HepG2 (cell line): ENCODE data around the gene FLOT2. TPM values are rescaled to one million over a fixed set of nuclear protein-coding genes. Genes with fewer than 3 reads are reported as not detected.

Source experiments
- HNF1B ChIP-seq: sonication (generic); formaldehyde crosslinking; IDR thresholded peaks from 2 replicates; pipeline ENCODE4 v1.5.1; 2020; ENCODE audit warnings: mild to moderate bottlenecking, moderate library complexity, missing genetic modification reagents
- REPIN1 ChIP-seq: sonication (generic); formaldehyde crosslinking; IDR thresholded peaks from 2 replicates; pipeline ENCODE4 v1.8.0; 2022; ENCODE audit warnings: missing genetic modification reagents, low read depth, mild to moderate bottlenecking, borderline replicate concordance
- SRF ChIP-seq: IDR thresholded peaks from 2 replicates; pipeline ENCODE4 v1.6.1; 2011; ENCODE audit warnings: mild to moderate bottlenecking, low read depth, low read length, moderate library complexity
- TCF12 ChIP-seq, 2 experiments: fragments of 450-650 bp in 1 of 2; sonication (generic) in 1 of 2; formaldehyde crosslinking in 1 of 2; IDR thresholded peaks; 2 replicates each; pipeline versions ENCODE4 v1.6.1 to v1.8.0; 2017 to 2022; ENCODE audit warnings: antibody characterized with exemption in 1 of 2, mild to moderate bottlenecking in 1 of 2, missing genetic modification reagents in 1 of 2, moderate library complexity in 1 of 2
- ZFP1 ChIP-seq: IDR thresholded peaks from 2 replicates; pipeline ENCODE4 v1.6.1; 2016
- ZNF768 ChIP-seq: sonication (generic); formaldehyde crosslinking; IDR thresholded peaks from 2 replicates; pipeline ENCODE4 v1.4.0; 2020; ENCODE audit warnings: missing genetic modification reagents
- ZSCAN22 ChIP-seq: sonication (generic); formaldehyde crosslinking; IDR thresholded peaks from 2 replicates; pipeline ENCODE4 v1.4.0; 2020; ENCODE audit warnings: mild to moderate bottlenecking, missing genetic modification reagents
- polyA plus RNA-seq, 8 experiments: library from polyadenylated mRNA; depleted of rRNA in 3 of 8; stranded (reverse) in 7 of 8; unstranded in 1 of 8; fragments of >200 nt; fragmentation: Illumina TruSeq in 4 of 8; extraction: Trizol in 4 of 8; gene quantifications; 2 replicates each; pipeline versions ENCODE4 v1.2.1 to v1.2.3, GENCODE V29; 2011 to 2016; ENCODE audit warnings: low read depth in 4 of 8, missing spikeins in 1 of 8, mixed read lengths in 1 of 8; ENCODE audit not compliant: insufficient read depth in 1 of 8
- total RNA-seq, 5 experiments: library from RNA; depleted of rRNA; stranded (reverse); fragments of >200 nt; fragmentation: Illumina TruSeq; extraction: Trizol; gene quantifications; 2 replicates each; pipeline ENCODE4 v1.2.3, GENCODE V29; 2016; ENCODE audit warnings: low read depth in 1 of 5
- TF ChIP-seq, protein P1 (sequence below), 2 experiments: fragments of 450-650 bp in 1 of 2; sonication (generic) in 1 of 2; formaldehyde crosslinking in 1 of 2; IDR thresholded peaks; 2 replicates each; pipeline versions ENCODE4 v1.6.1 to v1.8.0; 2016 to 2022; ENCODE audit warnings: antibody characterized with exemption in 1 of 2, mild to moderate bottlenecking in 1 of 2, missing genetic modification reagents in 1 of 2
- TF ChIP-seq, protein P2 (sequence below): sonication (generic); formaldehyde crosslinking; IDR thresholded peaks from 2 replicates; pipeline ENCODE4 v1.9.0; 2022; ENCODE audit warnings: low read depth, missing genetic modification reagents
- TF ChIP-seq, protein P3 (sequence below): IDR thresholded peaks from 2 replicates; pipeline ENCODE4 v1.6.1; 2018; ENCODE audit warnings: missing genetic modification reagents, mild to moderate bottlenecking, missing compliant biosample characterization

FLOT2 gene
- total and polyA plus RNA-seq, 2 of the 13 experiments (the other 11 are each of a cell fraction or from before 2014, with no cell fraction given), result 54.3 to 54.5 TPM

DNA sequence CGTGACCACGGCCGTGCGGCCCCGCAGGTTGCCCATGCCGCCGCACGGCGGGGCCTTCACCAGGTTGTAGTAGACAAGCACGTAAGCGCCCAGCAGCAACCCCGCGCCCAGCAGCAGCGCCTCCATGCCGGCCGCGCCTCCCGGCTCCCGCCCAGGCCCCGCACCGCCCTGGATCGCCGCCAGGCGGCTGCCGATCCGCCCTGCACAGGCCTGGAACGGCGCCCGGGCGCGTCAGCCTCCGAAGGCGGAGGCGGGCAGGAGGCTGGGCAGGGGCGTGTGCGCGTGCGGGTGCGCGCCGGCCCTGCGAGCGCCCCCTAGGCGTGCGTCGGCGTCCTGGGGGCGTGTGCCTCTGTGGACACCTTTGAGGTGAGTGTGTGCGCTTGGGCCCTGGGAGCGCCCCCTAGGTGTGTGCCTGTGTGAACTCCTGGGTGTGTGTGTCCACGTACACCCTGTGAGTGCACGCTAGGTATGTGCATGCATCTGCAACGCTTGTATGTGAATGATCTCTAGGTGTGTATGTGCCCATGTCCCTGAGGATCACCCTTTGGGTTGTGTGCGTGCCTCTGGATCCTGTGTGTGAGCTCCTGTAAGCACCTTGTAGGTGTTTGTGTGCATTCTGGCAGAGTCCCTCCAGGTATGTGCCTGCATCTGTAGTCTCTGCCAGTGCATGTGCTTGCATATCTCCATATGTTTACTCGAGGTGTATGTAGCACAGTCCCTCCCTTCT is 5.4 kb upstream of the FLOT2 start, which contains the start of gene DHRS13 (continued):
- TF ChIP-seq, protein P1, sequence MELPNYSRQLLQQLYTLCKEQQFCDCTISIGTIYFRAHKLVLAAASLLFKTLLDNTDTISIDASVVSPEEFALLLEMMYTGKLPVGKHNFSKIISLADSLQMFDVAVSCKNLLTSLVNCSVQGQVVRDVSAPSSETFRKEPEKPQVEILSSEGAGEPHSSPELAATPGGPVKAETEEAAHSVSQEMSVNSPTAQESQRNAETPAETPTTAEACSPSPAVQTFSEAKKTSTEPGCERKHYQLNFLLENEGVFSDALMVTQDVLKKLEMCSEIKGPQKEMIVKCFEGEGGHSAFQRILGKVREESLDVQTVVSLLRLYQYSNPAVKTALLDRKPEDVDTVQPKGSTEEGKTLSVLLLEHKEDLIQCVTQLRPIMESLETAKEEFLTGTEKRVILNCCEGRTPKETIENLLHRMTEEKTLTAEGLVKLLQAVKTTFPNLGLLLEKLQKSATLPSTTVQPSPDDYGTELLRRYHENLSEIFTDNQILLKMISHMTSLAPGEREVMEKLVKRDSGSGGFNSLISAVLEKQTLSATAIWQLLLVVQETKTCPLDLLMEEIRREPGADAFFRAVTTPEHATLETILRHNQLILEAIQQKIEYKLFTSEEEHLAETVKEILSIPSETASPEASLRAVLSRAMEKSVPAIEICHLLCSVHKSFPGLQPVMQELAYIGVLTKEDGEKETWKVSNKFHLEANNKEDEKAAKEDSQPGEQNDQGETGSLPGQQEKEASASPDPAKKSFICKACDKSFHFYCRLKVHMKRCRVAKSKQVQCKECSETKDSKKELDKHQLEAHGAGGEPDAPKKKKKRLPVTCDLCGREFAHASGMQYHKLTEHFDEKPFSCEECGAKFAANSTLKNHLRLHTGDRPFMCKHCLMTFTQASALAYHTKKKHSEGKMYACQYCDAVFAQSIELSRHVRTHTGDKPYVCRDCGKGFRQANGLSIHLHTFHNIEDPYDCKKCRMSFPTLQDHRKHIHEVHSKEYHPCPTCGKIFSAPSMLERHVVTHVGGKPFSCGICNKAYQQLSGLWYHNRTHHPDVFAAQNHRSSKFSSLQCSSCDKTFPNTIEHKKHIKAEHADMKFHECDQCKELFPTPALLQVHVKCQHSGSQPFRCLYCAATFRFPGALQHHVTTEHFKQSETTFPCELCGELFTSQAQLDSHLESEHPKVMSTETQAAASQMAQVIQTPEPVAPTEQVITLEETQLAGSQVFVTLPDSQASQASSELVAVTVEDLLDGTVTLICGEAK (IDR thresholded peaks at IDR 0.05), result no peak
- TF ChIP-seq, protein P1 (CRISPR knock-in tag; IDR thresholded peaks at IDR 0.05), result peak; percentile 53; the same call in 1 of the 2 replicates
- TF ChIP-seq ZSCAN22 (no peak), ZNF768 (CRISPR knock-in tag) (peak; percentile 39; the same call in 1 of the 2 replicates), TCF12 (IDR thresholded peaks at IDR 0.05) (no peak), TCF12 (CRISPR knock-in tag; IDR thresholded peaks at IDR 0.05) (peak; percentile 68), ZFP1 (CRISPR knock-in tag) (no peak), REPIN1 (peak; percentile 82), SRF (no peak), HNF1B (CRISPR knock-in tag) (no peak)
- TF ChIP-seq, protein P2, sequence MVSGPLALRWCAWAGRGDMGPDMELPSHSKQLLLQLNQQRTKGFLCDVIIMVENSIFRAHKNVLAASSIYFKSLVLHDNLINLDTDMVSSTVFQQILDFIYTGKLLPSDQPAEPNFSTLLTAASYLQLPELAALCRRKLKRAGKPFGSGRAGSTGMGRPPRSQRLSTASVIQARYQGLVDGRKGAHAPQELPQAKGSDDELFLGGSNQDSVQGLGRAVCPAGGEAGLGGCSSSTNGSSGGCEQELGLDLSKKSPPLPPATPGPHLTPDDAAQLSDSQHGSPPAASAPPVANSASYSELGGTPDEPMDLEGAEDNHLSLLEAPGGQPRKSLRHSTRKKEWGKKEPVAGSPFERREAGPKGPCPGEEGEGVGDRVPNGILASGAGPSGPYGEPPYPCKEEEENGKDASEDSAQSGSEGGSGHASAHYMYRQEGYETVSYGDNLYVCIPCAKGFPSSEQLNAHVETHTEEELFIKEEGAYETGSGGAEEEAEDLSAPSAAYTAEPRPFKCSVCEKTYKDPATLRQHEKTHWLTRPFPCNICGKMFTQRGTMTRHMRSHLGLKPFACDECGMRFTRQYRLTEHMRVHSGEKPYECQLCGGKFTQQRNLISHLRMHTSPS (CRISPR knock-in tag), result 0 out of 2 replicates have a peak, but pooled peaks have one; percentile 35
- TF ChIP-seq, protein P3, sequence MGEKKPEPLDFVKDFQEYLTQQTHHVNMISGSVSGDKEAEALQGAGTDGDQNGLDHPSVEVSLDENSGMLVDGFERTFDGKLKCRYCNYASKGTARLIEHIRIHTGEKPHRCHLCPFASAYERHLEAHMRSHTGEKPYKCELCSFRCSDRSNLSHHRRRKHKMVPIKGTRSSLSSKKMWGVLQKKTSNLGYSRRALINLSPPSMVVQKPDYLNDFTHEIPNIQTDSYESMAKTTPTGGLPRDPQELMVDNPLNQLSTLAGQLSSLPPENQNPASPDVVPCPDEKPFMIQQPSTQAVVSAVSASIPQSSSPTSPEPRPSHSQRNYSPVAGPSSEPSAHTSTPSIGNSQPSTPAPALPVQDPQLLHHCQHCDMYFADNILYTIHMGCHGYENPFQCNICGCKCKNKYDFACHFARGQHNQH (CRISPR knock-in tag), result peak; percentile 86
